ENCODE data around the gene NSMCE1.
"Not testable (repeated sequence)": the region's sequence is repeated elsewhere in the genome, so short reads cannot be mapped to it uniquely, and the experiment has no call there.

NSMCE1 gene

DNA sequence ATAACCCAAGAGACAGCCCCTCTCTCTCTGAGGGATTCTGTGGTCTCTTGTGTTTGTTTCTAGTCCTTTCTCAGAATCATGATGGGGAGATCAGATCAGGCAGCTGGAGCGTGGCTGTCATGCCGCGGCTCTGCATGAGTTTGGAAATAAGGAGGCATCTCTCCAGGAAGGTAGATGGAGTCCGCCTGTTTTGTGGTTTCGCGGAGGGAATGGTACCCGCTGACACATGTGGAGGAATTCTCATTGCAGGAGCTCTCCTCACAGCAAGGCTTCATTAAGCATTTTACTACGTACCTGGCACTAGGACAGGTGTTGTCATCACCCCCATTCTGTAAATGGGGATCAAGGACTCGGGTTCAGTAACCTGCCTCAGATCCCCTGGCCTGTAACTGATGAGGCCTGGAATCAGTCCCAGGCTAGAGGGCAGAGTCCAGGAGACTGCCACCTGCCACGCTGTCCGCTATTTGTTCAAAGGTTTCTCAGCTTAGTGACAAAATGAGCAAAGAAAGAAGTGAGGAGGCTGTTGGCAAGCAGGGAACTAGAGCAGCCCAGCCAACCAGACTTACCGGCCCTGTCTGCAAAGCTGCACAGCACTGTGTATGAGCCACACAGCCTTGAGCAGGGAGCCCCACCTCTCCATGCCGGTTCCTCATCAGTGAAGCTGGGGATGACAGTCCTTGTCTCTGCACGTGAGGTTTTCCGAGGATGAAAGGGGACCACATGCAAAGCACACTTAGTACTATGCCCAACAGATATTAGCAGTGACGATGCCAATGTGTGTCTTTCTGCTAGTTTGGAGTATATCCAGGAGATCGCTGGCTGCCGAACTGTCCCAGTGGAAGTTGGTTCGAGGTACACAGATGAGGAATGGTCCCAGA is 54.2 kb downstream of the NSMCE1 start:
- no peak for DNase-seq

DNA sequence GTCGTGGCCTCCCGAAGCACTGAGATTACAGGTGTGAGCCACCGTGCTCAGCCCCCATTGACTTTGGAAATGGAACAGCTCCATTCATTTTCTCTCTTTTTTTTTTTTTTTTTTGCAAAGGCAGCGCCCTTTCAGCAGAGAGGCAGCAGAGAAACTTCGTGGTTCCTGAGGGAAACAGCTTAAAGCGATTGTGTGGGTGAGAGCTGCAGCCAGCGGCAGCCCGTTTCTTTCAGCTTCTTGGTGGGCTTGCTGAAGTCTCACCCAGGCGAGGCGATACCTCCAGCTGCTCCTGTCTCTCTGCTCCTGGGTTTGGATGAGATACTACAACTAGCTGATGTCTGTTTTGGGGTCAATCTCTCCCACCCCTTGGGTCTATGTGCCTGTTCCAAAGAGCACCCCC is 57.5 kb downstream of the NSMCE1 start:
- DNase-seq: no peak

DNA sequence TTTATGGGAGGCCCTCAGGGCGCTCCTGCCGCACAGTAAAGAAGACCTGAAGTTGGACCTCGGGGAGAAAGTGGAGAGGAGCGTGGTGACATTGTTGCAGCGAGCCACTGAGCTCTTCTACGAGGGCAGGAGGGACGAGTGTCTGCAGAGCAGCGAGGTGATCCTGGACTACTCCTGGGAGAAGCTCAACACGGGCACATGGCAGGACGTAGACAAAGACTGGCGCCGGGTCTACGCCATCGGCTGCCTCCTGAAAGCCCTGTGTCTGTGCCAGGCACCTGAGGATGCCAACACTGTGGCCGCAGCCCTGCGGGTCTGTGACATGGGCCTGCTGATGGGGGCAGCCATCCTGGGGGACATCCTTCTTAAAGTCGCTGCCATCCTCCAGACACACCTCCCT is 58.4 kb downstream of the NSMCE1 start:
- no peak for DNase-seq

DNA sequence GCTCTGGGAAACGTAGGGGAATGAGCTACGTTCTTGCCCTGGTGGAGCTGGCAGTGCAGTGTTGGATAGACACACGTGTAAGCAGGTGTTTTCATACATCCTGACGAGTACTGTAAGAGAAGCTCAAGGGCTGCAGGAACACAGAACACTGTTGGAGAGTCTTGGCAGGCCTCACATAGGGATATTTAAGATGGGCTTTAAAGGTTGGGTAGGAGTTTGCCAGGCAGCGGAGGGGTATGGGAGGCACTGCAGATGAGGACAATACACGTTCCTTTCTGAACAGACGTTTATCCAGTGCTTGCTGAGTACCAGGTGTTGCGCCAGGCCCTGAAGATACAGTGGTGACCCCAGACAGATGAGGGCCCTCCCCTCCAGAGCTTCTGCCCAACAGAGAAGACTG is 59.0 kb downstream of the NSMCE1 start:
- no peak for DNase-seq

DNA sequence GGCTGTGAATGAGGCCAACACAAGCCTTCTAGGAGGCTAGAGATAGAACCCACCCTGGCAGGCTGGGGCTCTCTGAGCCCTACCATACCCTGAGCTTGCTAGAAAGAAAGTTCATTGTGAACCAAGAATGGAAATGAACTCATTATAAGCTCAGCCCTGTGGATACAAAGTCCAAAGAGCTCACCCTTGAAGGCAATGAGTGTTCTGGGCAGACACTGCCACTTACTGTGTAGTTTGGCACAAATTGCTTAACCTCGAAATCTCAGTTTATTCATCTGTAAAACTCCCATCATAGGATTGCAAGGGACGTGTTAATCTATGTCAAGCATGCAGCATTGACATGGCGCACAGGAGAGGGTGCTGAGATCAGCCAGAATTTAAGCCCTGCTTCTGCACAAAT is 59.8 kb downstream of the NSMCE1 start:
- no peak for DNase-seq

DNA sequence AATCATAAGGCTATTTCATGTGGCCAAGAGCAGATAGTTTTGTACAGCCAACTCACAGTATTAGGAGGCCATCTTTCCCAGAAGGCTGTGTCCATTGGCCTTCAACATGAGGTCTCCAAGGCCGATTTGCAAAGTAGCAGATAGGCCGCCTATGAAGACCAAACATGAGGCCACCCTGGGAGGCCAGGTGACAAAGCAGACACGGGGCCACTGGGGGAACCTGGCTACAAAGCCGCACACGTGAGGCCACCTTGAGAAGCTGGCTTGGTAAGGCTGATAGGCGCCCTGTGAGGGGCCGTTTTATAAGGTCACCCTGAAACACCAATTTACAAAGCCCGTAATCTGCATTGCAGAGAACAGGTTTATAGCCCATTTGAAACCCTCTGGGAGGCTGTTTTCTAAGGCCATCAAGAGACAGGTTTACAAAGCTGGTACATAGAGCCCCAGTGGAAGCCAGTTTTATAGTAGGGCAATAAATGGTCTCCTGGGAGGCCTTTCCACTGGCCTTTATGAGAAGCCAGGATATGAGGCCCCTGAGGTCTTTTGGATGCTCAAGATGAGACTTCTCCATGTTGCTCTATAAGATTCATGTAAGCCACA is 60.4 kb downstream of the NSMCE1 start:
- no peak for DNase-seq

DNA sequence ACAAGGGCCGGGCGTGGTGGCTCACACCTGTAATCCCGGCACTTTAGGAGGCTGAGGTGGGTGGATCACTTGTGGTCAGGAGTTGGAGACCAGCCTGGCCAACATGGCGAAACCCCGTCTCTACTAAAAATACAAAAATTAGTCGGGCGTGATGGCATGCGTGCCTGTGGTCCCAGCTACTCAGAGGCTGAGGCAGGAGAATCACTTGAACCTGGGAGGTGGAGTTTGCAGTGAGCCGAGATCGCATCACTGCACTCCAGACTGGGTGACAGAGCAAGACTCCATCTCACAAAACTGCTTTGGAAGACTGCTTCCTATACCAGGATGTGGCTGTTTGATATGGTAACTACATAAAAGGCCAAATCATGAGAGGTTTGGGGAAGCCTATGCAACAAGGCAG is 61.5 kb downstream of the NSMCE1 start:
- not testable (repeated sequence) for DNase-seq

DNA sequence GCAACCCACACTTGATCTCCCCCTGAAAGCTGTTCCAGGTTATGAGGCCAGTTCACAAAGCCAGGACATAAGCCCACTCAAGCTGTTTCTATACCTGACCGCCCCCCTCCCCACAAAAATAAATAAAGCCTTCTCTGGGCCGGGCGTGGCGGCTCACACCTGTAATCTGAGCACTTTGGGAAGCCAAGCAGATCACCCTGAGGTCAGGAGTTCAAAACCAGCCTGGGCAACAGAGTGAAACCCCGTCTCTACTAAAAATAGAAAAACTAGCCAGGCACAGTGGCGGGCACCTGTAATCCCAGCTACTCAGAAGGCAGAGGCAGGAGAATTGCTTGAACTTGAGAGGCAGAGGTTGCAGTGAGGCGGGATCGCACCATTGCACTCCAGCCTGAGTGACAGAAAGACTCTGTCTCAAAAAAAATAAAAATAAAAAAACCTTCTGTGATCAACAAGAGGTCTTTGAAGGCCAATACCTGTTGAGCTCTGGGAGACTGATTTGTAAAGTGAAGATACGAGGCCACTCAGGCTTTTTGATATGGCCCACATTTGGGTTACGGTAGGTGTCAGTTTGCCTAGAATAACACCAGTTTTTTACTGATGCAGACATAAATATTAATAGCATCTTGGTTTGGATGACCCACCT is 63.0 kb downstream of the NSMCE1 start:
- no peak for DNase-seq

DNA sequence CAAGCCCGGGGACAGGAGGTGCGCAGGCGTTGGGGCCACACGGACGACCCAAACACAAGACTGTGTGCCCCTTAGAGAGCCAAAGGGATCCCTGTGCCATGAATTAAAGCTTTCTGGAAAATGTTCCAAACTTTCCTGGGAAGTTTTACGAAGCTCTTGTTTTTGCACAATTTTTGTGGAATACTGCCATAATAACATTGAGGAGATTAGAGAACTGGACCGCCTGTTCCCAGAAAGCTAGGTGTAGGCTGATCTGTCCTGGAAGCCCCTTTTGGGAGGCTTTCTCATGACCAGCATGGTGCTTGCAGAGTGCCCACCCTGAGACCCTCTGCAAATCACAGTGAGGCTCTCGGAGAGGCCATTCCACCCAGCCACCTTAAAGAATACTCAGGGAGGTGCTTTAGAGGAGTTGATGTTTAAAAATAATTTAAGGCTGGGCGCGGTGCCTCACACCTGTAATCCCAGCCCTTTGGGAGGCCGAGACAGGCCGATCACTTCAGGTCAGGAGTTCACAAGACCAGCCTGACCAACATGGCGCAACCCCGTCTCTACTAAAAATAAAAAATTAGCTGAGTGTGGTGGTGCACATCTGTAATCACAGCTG is 64.2 kb downstream of the NSMCE1 start:
- DNase-seq: no peak

DNA sequence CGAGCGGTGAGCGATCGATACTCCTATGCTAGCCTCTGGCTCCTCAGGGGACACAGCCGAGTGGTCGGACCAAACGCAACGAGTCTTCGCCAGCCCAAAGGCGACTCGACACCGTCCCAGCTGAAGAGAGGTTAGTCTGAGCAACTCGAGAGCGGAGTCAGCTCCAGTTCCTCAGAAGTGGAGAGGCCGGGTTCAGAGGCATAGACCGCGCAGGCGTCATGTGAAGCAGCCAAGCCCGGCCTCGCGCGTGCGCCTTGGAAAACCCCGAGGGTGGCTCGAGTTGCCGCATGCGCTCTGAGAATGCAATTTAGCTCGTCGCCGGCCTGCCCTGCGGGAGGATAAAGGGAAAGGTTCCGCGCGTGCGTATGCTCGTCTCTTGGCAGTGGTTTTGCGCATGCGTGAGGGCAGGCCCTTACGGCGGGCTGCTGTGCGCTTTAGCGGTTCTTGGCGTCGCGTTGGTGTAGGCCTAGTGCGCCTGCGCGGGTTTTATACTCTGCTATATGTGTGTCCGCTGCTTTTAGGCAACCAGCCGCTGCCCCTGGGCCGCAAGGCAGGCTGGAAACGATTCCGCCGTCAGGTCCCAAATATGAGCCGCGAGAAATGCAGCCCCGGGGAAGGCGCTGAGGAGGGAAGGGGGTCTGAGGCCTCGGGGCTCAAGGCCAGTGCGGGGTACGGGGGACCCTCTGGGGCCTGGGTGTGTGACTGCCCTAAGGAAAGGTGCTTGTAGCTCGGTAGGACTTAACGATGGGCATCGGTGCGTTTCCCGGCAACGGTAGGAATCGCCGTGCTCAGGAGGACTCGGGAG is 64.9 kb downstream of the NSMCE1 start, which contains the start of gene KDM8:
KDM8 (plus strand) TSS at position 20 of the 805 bp plus-strand sequence. CDS start 6,598 bp downstream, outside the sequence.
- peak; percentile 99 for DNase-seq

DNA sequence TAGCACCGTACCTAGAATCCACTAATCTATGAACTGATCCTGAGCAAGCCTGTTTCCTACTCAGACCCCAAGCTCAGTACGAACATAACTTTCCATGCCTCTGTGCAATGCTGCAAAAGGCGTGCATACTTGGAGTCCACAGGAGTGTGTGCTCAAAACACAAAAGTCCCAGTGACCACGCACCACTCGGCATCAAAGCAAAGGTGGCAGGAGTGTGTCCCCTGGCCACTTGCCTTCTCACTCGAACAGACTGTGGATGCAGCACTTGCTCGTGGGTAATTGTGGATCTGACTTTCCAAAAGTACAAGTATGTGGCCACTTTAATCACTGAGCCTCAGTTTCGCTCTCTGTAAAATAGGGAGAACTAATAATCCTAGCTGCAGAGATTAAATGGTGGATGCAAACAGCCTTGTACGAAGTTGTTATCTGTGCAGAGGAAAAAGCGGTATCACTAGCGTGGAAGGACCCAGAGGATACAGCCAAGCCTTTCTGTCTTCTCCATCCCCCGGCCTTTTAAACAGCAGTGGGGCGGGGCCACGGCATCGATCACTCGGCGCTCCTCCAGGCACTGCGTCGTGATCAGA is 65.6 kb downstream of the NSMCE1 start:
- DNase-seq: peak; percentile 94

DNA sequence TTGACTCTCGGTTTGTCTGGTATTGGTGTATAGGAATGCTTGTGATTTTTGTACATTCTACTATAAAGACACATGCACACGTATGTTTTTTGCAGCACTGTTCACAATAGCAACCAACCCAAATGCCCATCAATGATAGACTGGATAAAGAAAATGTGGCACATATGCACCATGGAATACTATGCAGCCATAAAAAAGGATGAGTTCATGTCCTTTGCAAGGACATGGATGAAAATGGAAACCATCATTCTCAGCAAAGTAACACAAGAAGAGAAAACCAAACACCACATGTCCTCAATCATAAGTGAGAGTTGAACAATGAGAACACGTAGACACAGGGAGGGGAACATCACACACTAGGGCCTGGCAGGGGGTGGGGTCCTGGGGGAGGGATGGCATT is 67.7 kb downstream of the NSMCE1 start:
- DNase-seq: not testable (repeated sequence)

DNA sequence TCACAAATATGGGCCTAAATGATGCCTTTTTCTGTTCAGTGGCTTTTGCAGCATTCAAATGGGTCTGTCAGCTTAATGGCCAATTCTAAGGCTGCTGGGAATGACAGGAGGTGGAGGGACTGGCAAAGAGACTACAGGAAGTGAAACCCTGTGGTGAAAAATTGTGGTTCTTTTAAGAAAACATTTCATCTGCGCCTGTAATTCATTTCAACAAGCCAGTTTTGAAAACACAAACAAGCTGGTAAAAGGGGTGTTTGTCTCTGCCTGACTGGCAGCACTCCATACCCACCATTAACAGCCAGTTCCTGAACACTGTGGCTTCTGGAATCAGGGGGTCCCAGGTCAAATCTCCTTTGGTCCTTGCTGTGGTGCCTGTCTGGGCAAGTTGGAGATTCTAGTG is 68.8 kb downstream of the NSMCE1 start:
- peak; percentile 64 for DNase-seq

DNA sequence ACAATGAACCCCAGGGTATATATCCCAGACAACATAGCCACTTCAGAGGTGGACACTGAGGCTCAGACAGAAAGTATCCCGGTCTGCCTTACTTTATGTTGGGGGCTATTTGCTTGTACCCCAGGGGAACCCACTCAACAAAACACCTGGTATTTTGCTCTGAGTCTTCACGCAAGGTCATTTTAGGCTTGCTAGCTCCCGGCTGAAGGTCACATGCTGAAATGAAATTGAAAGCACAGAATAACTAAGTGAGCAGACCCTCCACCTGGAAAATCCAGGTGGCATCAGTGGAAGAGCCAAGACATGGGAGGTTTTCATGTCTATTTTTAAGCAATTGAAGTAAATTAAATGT is 69.4 kb downstream of the NSMCE1 start:
- DNase-seq: no peak

DNA sequence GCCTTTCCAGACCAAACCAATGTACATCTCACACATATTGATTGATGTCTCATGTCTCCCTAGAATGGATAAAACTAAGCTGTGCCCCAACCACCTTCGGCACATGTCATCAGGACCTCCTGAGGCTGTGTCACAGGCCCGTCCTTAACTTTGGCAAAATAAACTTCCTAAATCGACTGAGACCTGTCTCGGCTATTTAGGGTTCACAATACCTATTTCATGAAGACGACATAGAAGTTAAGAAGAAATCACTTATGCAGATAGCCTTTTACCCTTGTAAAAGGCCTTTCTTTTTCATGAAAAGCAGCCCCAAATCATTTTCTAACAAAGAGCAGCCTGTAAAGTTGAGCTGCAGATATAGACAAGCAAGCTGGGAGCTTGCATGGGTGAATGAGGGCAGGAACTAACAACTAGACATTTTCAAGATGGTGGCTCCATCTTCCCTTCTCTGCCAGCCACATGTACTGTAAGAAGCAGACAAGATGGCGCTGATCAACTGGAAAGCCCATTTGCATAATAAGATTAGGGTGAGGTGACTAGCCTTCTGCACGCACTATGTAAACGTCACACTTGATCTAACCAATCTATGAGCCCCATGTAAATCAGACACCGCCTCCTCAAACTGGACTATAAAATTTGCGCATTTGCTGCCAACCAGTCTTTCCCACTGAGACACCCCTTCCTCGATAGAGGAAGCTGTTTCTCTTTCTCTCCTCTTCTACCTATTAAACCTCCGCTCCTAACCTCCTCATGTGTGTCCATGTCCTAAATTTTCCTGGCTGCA is 69.9 kb downstream of the NSMCE1 start:
- DNase-seq: no peak

DNA sequence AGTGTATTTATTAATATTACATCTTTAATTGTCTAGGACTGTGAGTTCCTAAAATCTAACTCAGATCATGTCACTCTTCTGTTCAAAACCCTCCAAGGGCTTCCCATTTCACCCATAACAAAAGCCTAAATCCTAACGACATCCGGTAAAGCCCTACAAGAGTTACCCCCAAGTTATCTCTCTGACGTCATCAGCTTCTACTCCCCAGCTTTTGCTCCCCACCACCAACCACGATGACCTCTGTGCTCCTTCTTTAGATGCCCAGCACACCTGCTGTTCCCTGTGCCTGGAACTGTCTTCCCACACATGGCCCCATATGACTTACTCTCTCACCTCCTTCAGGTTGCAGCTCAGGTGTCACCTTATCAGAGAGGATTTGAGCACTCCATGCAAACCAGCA is 71.6 kb downstream of the NSMCE1 start:
- no peak for DNase-seq

DNA sequence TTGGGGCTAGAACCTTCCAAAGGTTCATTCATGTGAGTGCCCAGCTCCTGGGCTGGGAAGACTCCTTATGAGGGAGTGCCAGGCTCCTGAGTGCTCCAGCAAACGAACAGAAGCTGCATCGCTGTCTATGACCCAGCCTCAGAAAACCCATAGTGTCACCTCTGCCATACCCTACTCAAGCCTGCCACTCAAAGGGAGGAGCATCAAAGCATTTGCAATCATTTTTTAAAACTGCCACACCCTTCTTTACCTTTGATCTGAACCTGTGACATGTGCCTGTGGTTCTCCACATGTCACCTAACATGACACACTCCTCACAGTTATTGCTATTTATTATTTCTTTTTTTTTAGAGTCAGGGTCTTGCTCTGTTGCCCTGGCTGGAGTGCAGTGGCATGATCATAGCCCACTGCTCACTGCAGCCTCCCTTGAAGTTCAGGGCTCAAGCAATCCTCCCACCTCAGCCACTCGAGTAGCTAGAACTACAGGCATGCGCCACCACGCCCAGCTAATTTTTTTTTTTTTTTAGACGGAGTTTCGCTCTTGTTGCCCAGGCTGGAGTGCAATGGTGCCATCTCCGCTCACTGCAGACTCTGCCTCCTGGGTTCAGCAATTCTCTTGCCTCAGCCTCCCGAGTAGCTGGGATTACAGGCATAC is 72.5 kb downstream of the NSMCE1 start:
- DNase-seq: no peak

DNA sequence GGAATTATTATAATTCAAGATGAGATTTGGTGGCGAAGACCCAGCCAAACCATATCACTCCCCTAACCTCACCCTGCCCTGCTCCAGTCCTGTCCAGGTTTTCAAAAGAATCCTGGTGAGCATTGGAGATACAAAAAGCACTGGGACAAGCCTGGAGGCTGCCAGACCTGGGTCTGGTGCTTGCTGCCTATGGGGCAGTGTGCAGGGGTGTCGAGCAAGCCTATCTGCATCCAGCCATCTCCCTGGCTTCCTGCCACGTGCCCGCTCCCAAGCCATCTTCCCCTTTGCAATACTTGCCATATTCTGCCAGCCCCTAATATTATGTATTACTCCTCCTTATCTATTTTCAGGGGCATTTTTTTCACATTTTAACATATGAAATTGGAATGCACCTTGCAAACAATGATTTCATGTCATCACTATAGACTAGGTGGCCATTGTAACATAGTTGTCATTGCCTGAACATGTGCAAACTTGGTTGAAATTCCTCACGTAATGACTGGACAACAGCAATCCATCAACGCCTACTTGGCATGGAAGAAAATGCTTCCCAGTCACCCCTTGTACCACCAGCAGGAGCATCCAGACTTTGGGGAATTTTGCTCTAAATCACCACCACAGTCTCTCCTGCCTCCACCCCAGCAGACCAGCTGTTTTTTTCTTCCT is 73.4 kb downstream of the NSMCE1 start:
- DNase-seq: no peak

DNA sequence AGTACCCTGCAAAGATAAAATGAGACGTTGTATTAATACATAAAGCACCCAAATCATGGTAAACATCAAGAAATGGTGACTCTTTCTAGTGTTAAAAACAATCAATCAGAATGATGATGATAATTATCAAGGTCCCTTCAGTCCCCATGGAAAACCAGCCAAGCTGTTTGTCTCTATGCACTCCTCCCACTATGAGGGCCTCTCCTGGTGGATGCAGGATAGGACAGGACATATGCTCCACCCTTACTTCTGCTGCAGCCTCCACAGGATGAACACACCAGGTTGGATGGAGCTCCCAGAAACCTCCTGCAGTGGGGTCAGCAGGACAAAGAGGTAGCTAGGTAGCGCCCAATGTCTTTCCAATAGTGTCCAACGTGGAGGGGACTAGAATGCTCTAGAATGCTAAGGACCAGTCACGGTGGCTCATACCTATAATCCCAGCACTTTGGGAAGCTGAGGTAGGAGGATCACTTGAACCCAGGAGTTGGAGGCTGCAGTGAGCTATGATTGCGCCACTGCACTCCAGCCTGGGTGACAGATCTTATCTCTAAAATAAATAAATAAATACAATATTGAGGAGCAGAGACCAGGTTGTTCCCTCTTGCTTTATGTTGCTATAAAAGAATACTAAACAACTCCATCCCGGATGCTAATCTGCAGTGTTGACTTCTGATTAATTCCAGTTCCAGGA is 75.1 kb downstream of the NSMCE1 start:
- DNase-seq: no peak

Data from fibroblast of skin of back (primary cell).